H1 (cell line): ENCODE measurements around the gene ADD2. TPM values are rescaled to one million over a fixed set of nuclear protein-coding genes. Genes with fewer than 3 reads are reported as not detected.

Source experiments
- CTCF ChIA-PET: fragments of 300-600 bp; sonication (Branson Sonifier 250); formaldehyde crosslinking; loops from one replicate; lab custom pipeline; 2021; ENCODE audit not compliant: partially characterized antibody; lab: Charles Lee
- POLR2A ChIA-PET: fragments of 300-600 bp; sonication (Branson Sonifier 250); formaldehyde crosslinking; loops from one replicate; lab custom pipeline; 2021; ENCODE audit warnings: inconsistent platforms; ENCODE audit not compliant: partially characterized antibody; lab: Charles Lee
- DNase-seq, 2 experiments: peaks; one replicate each; pipeline versions ENCODE4 v3.0.0 to v3.0.0-alpha.2; 2010 to 2022; ENCODE audit warnings: low spot score in 2 of 2, low read depth in 1 of 2, mixed read lengths in 1 of 2
- FAIRE-seq: peaks from 2 replicates; lab custom pipeline; 2011; peaks lifted over from hg19 to GRCh38; lab: Jason Lieb, UNC
- H2AFZ ChIP-seq: 2 replicates; pipeline ENCODE4 v1.8.1; 2012; ENCODE audit warnings: low read length, inconsistent platforms
- H2AK5ac ChIP-seq: 2 replicates; pipeline ENCODE4 v1.6.1; 2013; ENCODE audit warnings: low read depth, low read length
- H2BK120ac ChIP-seq: replicated peaks from 2 replicates; pipeline ENCODE3; 2013; ENCODE audit warnings: low read depth, low read length, inconsistent platforms
- H2BK12ac ChIP-seq: 2 replicates; pipeline ENCODE4 v1.6.1; 2013; ENCODE audit warnings: low read depth, low read length
- H2BK15ac ChIP-seq: 2 replicates; pipeline ENCODE4 v1.6.1; 2013; ENCODE audit warnings: low read length
- H2BK20ac ChIP-seq: 2 replicates; pipeline ENCODE4 v1.6.1; 2013; ENCODE audit warnings: low read length
- H2BK5ac ChIP-seq: 2 replicates; pipeline ENCODE4 v1.6.1; 2013; ENCODE audit warnings: low read depth, low read length
- H3K14ac ChIP-seq: 2 replicates; pipeline ENCODE4 v1.6.1; 2013; ENCODE audit warnings: inconsistent platforms; ENCODE audit not compliant: insufficient read length
- H3K18ac ChIP-seq: 2 replicates; pipeline ENCODE4 v1.6.1; 2013; ENCODE audit warnings: low read length; ENCODE audit errors: extremely low read depth
- H3K23ac ChIP-seq: 2 replicates; pipeline ENCODE4 v1.6.1; 2013; ENCODE audit warnings: inconsistent platforms; ENCODE audit not compliant: insufficient read length
- H3K23me2 ChIP-seq: 2 replicates; pipeline ENCODE4 v1.6.1; 2013; ENCODE audit warnings: low read depth, low read length
- H3K27ac ChIP-seq: 2 replicates; pipeline ENCODE4 v1.6.1; 2011; ENCODE audit warnings: low read depth, low read length, inconsistent platforms
- H3K27me3 ChIP-seq, 4 experiments: replicated peaks in 1 of 4; 1 replicate in 1 of 4; 2 replicates in 3 of 4; pipeline versions ENCODE4 v1.6.1 to v1.8.1; 2011 to 2013; ENCODE audit warnings: low read length in 3 of 4, mild to moderate bottlenecking in 3 of 4, inconsistent platforms in 2 of 4, mixed read lengths in 2 of 4, moderate library complexity in 1 of 4; ENCODE audit not compliant: control insufficient read depth in 3 of 4, insufficient read depth in 3 of 4; ENCODE audit errors: extremely low read depth in 1 of 4
- H3K36me3 ChIP-seq, 4 experiments: 2 replicates each; pipeline versions ENCODE4 v1.6.1 to v1.8.1; 2011 to 2013; ENCODE audit warnings: mild to moderate bottlenecking in 4 of 4, low read length in 3 of 4, moderate library complexity in 2 of 4, control low read depth in 1 of 4, inconsistent platforms in 1 of 4; ENCODE audit not compliant: insufficient read depth in 4 of 4, control insufficient read depth in 2 of 4
- H3K4ac ChIP-seq: replicated peaks from 2 replicates; pipeline ENCODE3; 2013; ENCODE audit warnings: low read length, low read depth, mixed read lengths, inconsistent platforms; ENCODE audit not compliant: insufficient read length
- H3K4me1 ChIP-seq, 4 experiments: replicated peaks in 1 of 4; 1 replicate in 1 of 4; 2 replicates in 3 of 4; pipeline versions ENCODE4 v1.6.1 to v1.8.1; 2011 to 2013; ENCODE audit warnings: low read length in 3 of 4, inconsistent platforms in 2 of 4, mixed read lengths in 1 of 4; ENCODE audit not compliant: insufficient read depth in 4 of 4, control insufficient read depth in 3 of 4
- H3K4me2 ChIP-seq, 2 experiments: 2 replicates each; pipeline versions ENCODE4 v1.6.1 to v1.8.1; 2011 to 2013; ENCODE audit warnings: low read depth in 2 of 2, low read length in 2 of 2, control low read depth in 1 of 2, inconsistent platforms in 1 of 2, mild to moderate bottlenecking in 1 of 2; ENCODE audit not compliant: insufficient read depth in 1 of 2
- H3K4me3 ChIP-seq, 4 experiments: fragments of 200-600, 300-600 bp in 1 of 4; sonication (generic), shearing (Covaris generic), sonication (Bioruptor Twin) in 1 of 4; 2 replicates each; pipeline versions ENCODE4 v1.5.1 to v1.8.1; 2011 to 2016; ENCODE audit warnings: low read length in 4 of 4, low read depth in 3 of 4, control low read depth in 2 of 4, inconsistent platforms in 2 of 4, mild to moderate bottlenecking in 2 of 4, mixed read lengths in 1 of 4, moderate library complexity in 1 of 4; ENCODE audit not compliant: insufficient read depth in 2 of 4; ENCODE audit errors: extremely low read depth in 1 of 4
- H3K56ac ChIP-seq: replicated peaks from 2 replicates; pipeline ENCODE3; 2013; ENCODE audit warnings: low read depth, mild to moderate bottlenecking, mixed read lengths, low read length, inconsistent platforms; ENCODE audit not compliant: insufficient read length
- H3K79me1 ChIP-seq: 2 replicates; pipeline ENCODE4 v1.6.1; 2013; ENCODE audit warnings: low read depth, low read length, control low read depth
- H3K79me2 ChIP-seq, 2 experiments: 2 replicates each; pipeline versions ENCODE4 v1.6.1 to v1.8.1; 2012 to 2013; ENCODE audit warnings: low read length in 2 of 2, mild to moderate bottlenecking in 2 of 2, inconsistent platforms in 1 of 2; ENCODE audit not compliant: insufficient read depth in 2 of 2, control insufficient read depth in 1 of 2
- H3K9ac ChIP-seq, 4 experiments: replicated peaks in 1 of 4; 1 replicate in 1 of 4; 2 replicates in 3 of 4; pipeline versions ENCODE4 v1.6.1 to v1.8.1; 2011 to 2013; ENCODE audit warnings: low read depth in 3 of 4, low read length in 3 of 4, control low read depth in 2 of 4, mild to moderate bottlenecking in 2 of 4, moderate library complexity in 2 of 4, inconsistent platforms in 1 of 4; ENCODE audit errors: extremely low read depth in 1 of 4
- H3K9me3 ChIP-seq, 2 experiments: 2 replicates each; pipeline versions ENCODE4 v1.6.1 to v1.8.1; 2012 to 2013; ENCODE audit warnings: mild to moderate bottlenecking in 2 of 2, moderate library complexity in 2 of 2, control low read depth in 1 of 2, inconsistent platforms in 1 of 2, low read depth in 1 of 2, low read length in 1 of 2, mixed read lengths in 1 of 2; ENCODE audit not compliant: insufficient read depth in 2 of 2
- H4K20me1 ChIP-seq, 2 experiments: replicated peaks in 1 of 2; 2 replicates each; pipeline versions ENCODE3 to v1.8.1; 2011 to 2013; ENCODE audit warnings: inconsistent platforms in 2 of 2, low read length in 2 of 2, mild to moderate bottlenecking in 1 of 2; ENCODE audit not compliant: insufficient read depth in 2 of 2, control insufficient read depth in 1 of 2
- H4K5ac ChIP-seq: 2 replicates; pipeline ENCODE4 v1.6.1; 2013; ENCODE audit warnings: low read length, low read depth, mixed read lengths, inconsistent platforms; ENCODE audit not compliant: insufficient read length
- H4K8ac ChIP-seq: 2 replicates; pipeline ENCODE4 v1.8.0; 2013; ENCODE audit warnings: mild to moderate bottlenecking, moderate library complexity, low read length, inconsistent platforms; ENCODE audit not compliant: insufficient read depth; ENCODE audit errors: extremely low read depth
- H4K91ac ChIP-seq: replicated peaks from 2 replicates; pipeline ENCODE3; 2013; ENCODE audit warnings: low read length, mixed read lengths, inconsistent platforms; ENCODE audit not compliant: insufficient read length
- PHF8 ChIP-seq: fragments of 200-600 bp; sonication (generic); conservative IDR thresholded peaks from 2 replicates; pipeline ENCODE4 v1.7.1; 2012; ENCODE audit warnings: low read depth, mild to moderate bottlenecking, inconsistent platforms, low read length, moderate library complexity
- RXRA ChIP-seq: IDR thresholded peaks from 2 replicates; pipeline ENCODE4 v1.6.1; 2011; ENCODE audit warnings: low read depth, mild to moderate bottlenecking, low read length, moderate library complexity; ENCODE audit not compliant: insufficient read depth
- TAF1 ChIP-seq: IDR thresholded peaks from 2 replicates; pipeline ENCODE4 v1.6.1; 2011; ENCODE audit warnings: mild to moderate bottlenecking, low read depth, low read length
- WGBS, 2 experiments: shearing (Covaris generic) in 1 of 2; methylation state at CpG; one replicate each; pipeline versions ENCODE4 v1.1.6 to v1.1.7; 2013 to 2015; ENCODE audit warnings: low lambda C conversion rate in 2 of 2, mixed read lengths in 2 of 2, inconsistent platforms in 1 of 2, low coverage in 1 of 2, missing lambda C conversion rate in 1 of 2; ENCODE audit not compliant: insufficient replicate concordance in 2 of 2, insufficient coverage in 1 of 2, insufficient read length in 1 of 2; ENCODE audit errors: extremely low coverage in 1 of 2, missing lambda C conversion rate in 1 of 2; 5-methylcytosine and 5-hydroxymethylcytosine counted together
- polyA plus RNA-seq, 7 experiments: library from polyadenylated mRNA; depleted of rRNA in 3 of 7; stranded (reverse) in 5 of 7; unstranded in 2 of 7; fragments of >200 nt in 5 of 7; fragments of 200-250 nt in 2 of 7; gene quantifications; 1 replicate in 5 of 7; 2 replicates in 1 of 7; 4 replicates in 1 of 7; pipeline versions ENCODE4 v1.2.1 to v1.2.3, GENCODE V29; 2011 to 2013; ENCODE audit warnings: missing spikeins in 2 of 7, mixed read lengths in 2 of 7
- total RNA-seq: library from RNA; stranded (reverse); fragmentation: NEBNext Ultra II Directional; extraction: Animal tissue kit (Norgen Biotek cat#: 25700); gene quantifications from 2 replicates; pipeline ENCODE4 v1.2.1, GENCODE V29; 2021

The ADD2 gene
- total and polyA plus RNA-seq, 2 of the 8 experiments (the other 6 are each of a cell fraction or from before 2014, with no cell fraction given), result 58.5 to 170 TPM

DNA sequence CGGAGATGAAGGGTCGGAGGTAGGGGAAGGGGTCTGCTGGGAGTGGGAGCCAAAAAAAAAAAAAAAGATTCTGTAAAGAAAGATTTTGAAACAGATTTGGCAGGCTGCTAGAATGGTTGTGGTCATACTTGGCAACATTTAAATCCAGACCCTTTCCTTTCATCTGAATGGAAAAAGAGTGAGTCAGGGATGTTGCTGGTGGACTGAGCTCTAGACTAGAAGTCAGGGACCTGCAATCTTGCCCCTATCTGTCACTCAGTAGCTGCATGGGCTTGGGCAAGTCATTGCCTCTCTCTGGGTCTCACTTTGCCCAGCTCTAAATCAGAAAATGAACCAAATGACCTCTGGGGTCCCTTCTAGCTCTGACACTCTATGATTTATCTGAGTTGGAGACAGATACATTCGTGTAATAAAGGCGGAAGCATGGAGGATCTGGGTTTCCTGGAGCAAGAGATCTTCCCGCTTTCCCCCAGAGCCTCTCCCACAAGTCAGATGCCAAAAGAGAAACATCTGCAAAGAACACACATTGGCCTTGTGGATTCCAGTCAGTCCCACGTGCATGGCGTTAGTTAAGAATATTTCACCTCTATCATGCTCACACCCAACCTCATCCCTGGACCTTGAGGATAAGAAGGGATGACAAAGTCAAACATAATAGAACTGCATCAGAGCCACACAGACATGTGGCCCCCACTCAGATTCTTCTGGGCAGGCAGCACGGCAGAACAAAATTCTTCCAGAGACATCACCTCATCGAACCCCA is 58.5 kb downstream of the ADD2 start:
- H3K27ac ChIP-seq, result no peak overlapping the region
- H2BK20ac ChIP-seq, result no peak overlapping the region
- H2AFZ ChIP-seq, result no peak overlapping the region
- H4K20me1 ChIP-seq, result peaks cover 11 to 15% of the 10 kb centered on the region in 2 experiments
- H4K91ac ChIP-seq, result no peak overlapping the region
- POLR2A ChIA-PET, result interaction anchor here (0.6 to 0.9 kb wide), 4 partner anchors 10 to 99 kb away, joined by 3 read pairs; no protein-coding TSS in a partner anchor
- peaks cover 0 to 50% of the 10 kb centered on the region in 2 experiments; a peak in 2 of 4 replicates for H3K79me2 ChIP-seq
- no peak overlapping the region for H2AK5ac ChIP-seq
- H3K9me3 ChIP-seq, result no peaks in the 10 kb centered on the region
- no peak overlapping the region for H3K56ac ChIP-seq
- no peak overlapping the region for H4K5ac ChIP-seq
- no peak overlapping the region for H3K23ac ChIP-seq
- peaks cover 0 to 16% (median 7%) of the 10 kb centered on the region in 4 experiments; a peak in 6 of 8 replicates for H3K36me3 ChIP-seq
- no peak overlapping the region for H3K18ac ChIP-seq
- H3K4ac ChIP-seq, result no peak overlapping the region
- no peak overlapping the region for H2BK120ac ChIP-seq
- 83 to 100% methylated on average over 2 to 9 of the region's 9 CpGs for WGBS, 2 experiments
- no peaks in the 10 kb centered on the region for H3K27me3 ChIP-seq
- no peak overlapping the region for H2BK12ac ChIP-seq
- TF ChIP-seq PHF8, result no peak
- TF ChIP-seq RXRA, result no peak
- no peak for TF ChIP-seq TAF1
- TF ChIP-seq, all 59 proteins: peak for 0
- H4K8ac ChIP-seq, result no peak overlapping the region
- no peak overlapping the region for H2BK15ac ChIP-seq
- H3K23me2 ChIP-seq, result no peaks in the 10 kb centered on the region
- H2BK5ac ChIP-seq, result no peak overlapping the region
- no peak for DNase-seq
- CTCF ChIA-PET, result interaction anchor here (0.5 to 3.5 kb wide), 12 partner anchors 8 to 139 kb away, joined by 3 to 15 read pairs (median 4); no protein-coding TSS in a partner anchor
- no peak overlapping the region for H3K9ac ChIP-seq
- H3K14ac ChIP-seq, result no peak overlapping the region
- FAIRE-seq, result no peak
- H3K4me3 ChIP-seq, result no peak overlapping the region
- peaks cover 17% of the 10 kb centered on the region for H3K79me1 ChIP-seq
- peaks cover 0 to 22% (median 7%) of the 10 kb centered on the region in 4 experiments; a peak in 5 of 7 replicates for H3K4me1 ChIP-seq
- H3K4me2 ChIP-seq, result no peak overlapping the region
